ENCODE measurements around the gene CARF. TPM values are rescaled to one million over a fixed set of nuclear protein-coding genes. Genes with fewer than 3 reads are reported as not detected.

Gene CARF
- total and polyA plus RNA-seq, 2 of the 13 experiments (the other 11 are each of a cell fraction or from before 2014, with no cell fraction given) = 3.0 to 5.4 TPM

- TF ChIP-seq IRF9 (CRISPR knock-in tag; IDR thresholded peaks at IDR 0.05; ENCODE audit: borderline replicate concordance) = peak; percentile 33; the same call in 1 of the 2 replicates
- TF ChIP-seq DMAP1 (CRISPR knock-in tag; IDR thresholded peaks at IDR 0.05) = no peak; the same call in 1 of the 2 replicates
- peak; percentile 37; the same call in 1 of the 2 replicates for TF ChIP-seq ZNF276 (CRISPR knock-in tag; IDR thresholded peaks at IDR 0.05; ENCODE audit: low read depth)
- no peak; the same call in 1 of the 2 replicates for TF ChIP-seq ZNF776 (CRISPR knock-in tag; IDR thresholded peaks at IDR 0.05)
- TF ChIP-seq NCOR1 (IDR thresholded peaks at IDR 0.05; ENCODE audit: borderline replicate concordance, low read length) = no peak
- TF ChIP-seq ZBTB25 (CRISPR knock-in tag; IDR thresholded peaks at IDR 0.05) = peak; percentile 25; the same call in 1 of the 2 replicates
- 0 out of 2 replicates have a peak, but pooled peaks have one; percentile 25 for TF ChIP-seq ZFP41 (CRISPR knock-in tag; IDR thresholded peaks at IDR 0.05; ENCODE audit: borderline replicate concordance)
- no peak for TF ChIP-seq HNRNPL (IDR thresholded peaks at IDR 0.05; ENCODE audit: low read depth, low read length)
- 0 out of 2 replicates have a peak, but pooled peaks have one; percentile 40 for TF ChIP-seq ZNF766 (CRISPR knock-in tag; IDR thresholded peaks at IDR 0.05; ENCODE audit: borderline replicate concordance)
- TF ChIP-seq KMT2B (CRISPR knock-in tag; IDR thresholded peaks at IDR 0.05) = peak; percentile 70; the same call in 1 of the 2 replicates
- TF ChIP-seq ZNF615 (CRISPR knock-in tag; IDR thresholded peaks at IDR 0.05; ENCODE audit: borderline replicate concordance) = no peak
- TF ChIP-seq ZNF660 (CRISPR knock-in tag; IDR thresholded peaks at IDR 0.05; ENCODE audit: borderline replicate concordance, low read depth) = no peak
- no peak for TF ChIP-seq USF2 (IDR thresholded peaks at IDR 0.05; ENCODE audit: low read depth, low read length)
- no peak for TF ChIP-seq USF2 (CRISPR knock-in tag; IDR thresholded peaks at IDR 0.05; ENCODE audit: borderline replicate concordance)
- no peak for TF ChIP-seq KDM6A (CRISPR knock-in tag; IDR thresholded peaks at IDR 0.05; ENCODE audit: low read depth)
- no peak for TF ChIP-seq CREB3 (CRISPR knock-in tag; IDR thresholded peaks at IDR 0.05)
- peak; percentile 70; the same call in 1 of the 2 replicates for TF ChIP-seq TBX3 (IDR thresholded peaks at IDR 0.05; ENCODE audit: borderline replicate concordance)
- TF ChIP-seq ZNF281 (CRISPR knock-in tag; IDR thresholded peaks at IDR 0.05; ENCODE audit: borderline replicate concordance) = no peak
These were observed 40.6 kb upstream of the CARF start, which contains the start of gene ICA1L (continued) for GRCh38 chr2:202871300-202872141.

Measured in HepG2 (cell line).